CD14-positive monocyte (primary cell): ENCODE data around the gene LIPG. TPM values are rescaled to one million over a fixed set of nuclear protein-coding genes. Genes with fewer than 3 reads are reported as not detected.

Experiments used
- DNase-seq, 3 donors: peaks; one replicate each; pipeline ENCODE4 v3.0.0-alpha.2; 2011 to 2022
- H2AFZ ChIP-seq: 2 replicates; pipeline ENCODE4 v1.6.0; 2012; ENCODE audit warnings: mild to moderate bottlenecking, low read depth, low read length, inconsistent platforms; ENCODE audit not compliant: insufficient read depth, poor library complexity, severe bottlenecking
- H3K27ac ChIP-seq, 2 donors: 1 replicate in 1 of 2; 2 replicates in 1 of 2; pipeline ENCODE4 v1.5.1; 2012 to 2013; ENCODE audit warnings: low read length in 2 of 2, control low read depth in 1 of 2, inconsistent platforms in 1 of 2, low read depth in 1 of 2, mild to moderate bottlenecking in 1 of 2
- H3K27me3 ChIP-seq, 2 donors: one replicate each; pipeline versions ENCODE4 v1.6.0 to v1.6.1; 2011 to 2013; ENCODE audit warnings: low read length in 2 of 2; ENCODE audit not compliant: control insufficient read depth in 2 of 2, insufficient read depth in 2 of 2
- H3K36me3 ChIP-seq, 2 donors: replicated peaks in 1 of 2; 1 replicate in 1 of 2; 2 replicates in 1 of 2; pipeline versions ENCODE4 v1.5.1 to v1.6.1; 2012 to 2013; ENCODE audit warnings: low read length in 2 of 2, control low read depth in 1 of 2, inconsistent platforms in 1 of 2, mild to moderate bottlenecking in 1 of 2; ENCODE audit not compliant: insufficient read depth in 2 of 2, control insufficient read depth in 1 of 2
- H3K4me1 ChIP-seq, 2 donors: 1 replicate in 1 of 2; 2 replicates in 1 of 2; pipeline versions ENCODE4 v1.5.1 to v1.6.1; 2012 to 2013; ENCODE audit warnings: low read length in 2 of 2, control low read depth in 1 of 2, inconsistent platforms in 1 of 2, mild to moderate bottlenecking in 1 of 2, moderate library complexity in 1 of 2; ENCODE audit not compliant: insufficient read depth in 2 of 2, control insufficient read depth in 1 of 2
- H3K4me2 ChIP-seq: replicated peaks from 2 replicates; pipeline ENCODE3; 2012; ENCODE audit warnings: low read length, moderate library complexity, mild to moderate bottlenecking; ENCODE audit not compliant: poor library complexity, severe bottlenecking; ENCODE audit errors: extremely low read depth
- H3K4me3 ChIP-seq, 3 experiments: fragments of 200-600 bp in 1 of 3; sonication (generic) in 1 of 3; replicated peaks in 1 of 3; 1 replicate in 2 of 3; 2 replicates in 1 of 3; pipeline ENCODE4 v1.5.1; 2011 to 2013; ENCODE audit warnings: low read length in 3 of 3, mild to moderate bottlenecking in 3 of 3, control low read depth in 2 of 3, low read depth in 2 of 3, inconsistent platforms in 1 of 3, moderate library complexity in 1 of 3
- H3K79me2 ChIP-seq: 2 replicates; pipeline ENCODE4 v1.6.0; 2012; ENCODE audit warnings: mild to moderate bottlenecking, control low read depth, inconsistent platforms, low read length, moderate library complexity; ENCODE audit not compliant: insufficient read depth
- H3K9ac ChIP-seq: 2 replicates; pipeline ENCODE4 v1.6.0; 2017; ENCODE audit warnings: low read length, mild to moderate bottlenecking; ENCODE audit not compliant: insufficient read depth, poor library complexity, severe bottlenecking
- H3K9me3 ChIP-seq, 2 donors: replicated peaks in 1 of 2; 1 replicate in 1 of 2; 2 replicates in 1 of 2; pipeline versions ENCODE4 v1.5.1 to v1.6.1; 2012 to 2013; ENCODE audit warnings: low read length in 2 of 2, control low read depth in 1 of 2; ENCODE audit not compliant: control insufficient read depth in 1 of 2, insufficient read depth in 1 of 2
- H4K20me1 ChIP-seq: 2 replicates; pipeline ENCODE4 v1.6.0; 2012; ENCODE audit warnings: mild to moderate bottlenecking, low read length, control low read depth, moderate library complexity; ENCODE audit not compliant: insufficient read depth
- H3K27ac Mint-ChIP-seq, 7 donors: one replicate each; pipeline ENCODE4 v1.8.0; 2020; ENCODE audit warnings: mild to moderate bottlenecking in 7 of 7, mixed read lengths in 7 of 7, moderate library complexity in 6 of 7, inconsistent platforms in 2 of 7
- H3K27me3 Mint-ChIP-seq, 3 donors: one replicate each; pipeline ENCODE4 v1.8.0; 2021 to 2022; ENCODE audit warnings: low read depth in 3 of 3, mild to moderate bottlenecking in 3 of 3, mixed read lengths in 3 of 3, moderate library complexity in 3 of 3, inconsistent platforms in 1 of 3
- H3K36me3 Mint-ChIP-seq, 2 donors: one replicate each; pipeline ENCODE4 v1.8.0; 2020; ENCODE audit warnings: mixed read lengths in 2 of 2, inconsistent platforms in 1 of 2, mild to moderate bottlenecking in 1 of 2
- H3K4me1 Mint-ChIP-seq: one replicate; pipeline ENCODE4 v1.8.0; 2020; ENCODE audit warnings: mild to moderate bottlenecking, mixed read lengths
- H3K4me3 Mint-ChIP-seq, 2 donors: one replicate each; pipeline ENCODE4 v1.8.0; 2020; ENCODE audit warnings: mild to moderate bottlenecking in 2 of 2, mixed read lengths in 2 of 2, moderate library complexity in 1 of 2
- H3K9me3 Mint-ChIP-seq, 7 donors: one replicate each; pipeline ENCODE4 v1.8.0; 2020 to 2022; ENCODE audit warnings: mixed read lengths in 7 of 7, mild to moderate bottlenecking in 6 of 7, moderate library complexity in 6 of 7, inconsistent platforms in 2 of 7
- WGBS: methylation state at CpG from one replicate; pipeline ENCODE4 v1.1.5; 2013; ENCODE audit warnings: missing lambda C conversion rate; ENCODE audit not compliant: insufficient coverage; 5-methylcytosine and 5-hydroxymethylcytosine counted together
- intact Hi-C, 2 donors: fragments of 100-400 bp; cut with micrococcal nuclease; formaldehyde crosslinking; loops; one replicate each; pipeline versions ENCODE4 v1.15.0 to v1.15.1; 2023
- polyA plus RNA-seq, 3 donors: library from polyadenylated mRNA; depleted of rRNA in 1 of 3; unstranded in 2 of 3; stranded (reverse) in 1 of 3; fragments of 300-500 nt in 2 of 3; fragments of >200 nt in 1 of 3; fragmentation: Illumina TruSeq in 2 of 3; gene quantifications; 1 replicate in 2 of 3; 2 replicates in 1 of 3; pipeline ENCODE4 v1.2.3, GENCODE V29; 2012 to 2021
- TF ChIP-seq, protein P1 (sequence below): fragments of 200-600 bp; IDR thresholded peaks from one replicate; pipeline ENCODE4 v1.8.0; 2022; ENCODE audit warnings: antibody characterized with exemption, mild to moderate bottlenecking

Gene LIPG
- polyA plus RNA-seq, 3 donors: not detected

DNA sequence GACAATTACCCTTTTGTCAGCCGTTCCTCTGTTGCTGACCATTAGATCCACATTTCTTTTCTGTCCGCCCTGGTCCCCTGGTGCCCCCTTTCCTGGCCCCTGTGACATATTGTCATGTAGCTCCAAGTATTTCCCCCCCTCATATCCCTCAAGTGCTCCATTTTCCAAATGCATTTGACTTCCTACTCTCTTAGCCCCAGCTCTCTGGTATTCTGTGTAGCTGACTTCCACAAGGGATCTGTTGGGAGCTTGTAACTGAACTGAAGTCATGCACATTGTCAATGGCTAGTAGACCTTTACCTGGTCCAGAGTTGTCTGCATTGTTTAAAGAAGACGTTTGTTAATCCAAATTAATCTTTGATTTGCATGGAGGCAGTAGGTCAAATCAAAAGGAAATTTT is 34.8 kb downstream of the LIPG start:
- no peaks in the 10 kb centered on the region for H3K27me3 ChIP-seq
- TF ChIP-seq, protein P1, sequence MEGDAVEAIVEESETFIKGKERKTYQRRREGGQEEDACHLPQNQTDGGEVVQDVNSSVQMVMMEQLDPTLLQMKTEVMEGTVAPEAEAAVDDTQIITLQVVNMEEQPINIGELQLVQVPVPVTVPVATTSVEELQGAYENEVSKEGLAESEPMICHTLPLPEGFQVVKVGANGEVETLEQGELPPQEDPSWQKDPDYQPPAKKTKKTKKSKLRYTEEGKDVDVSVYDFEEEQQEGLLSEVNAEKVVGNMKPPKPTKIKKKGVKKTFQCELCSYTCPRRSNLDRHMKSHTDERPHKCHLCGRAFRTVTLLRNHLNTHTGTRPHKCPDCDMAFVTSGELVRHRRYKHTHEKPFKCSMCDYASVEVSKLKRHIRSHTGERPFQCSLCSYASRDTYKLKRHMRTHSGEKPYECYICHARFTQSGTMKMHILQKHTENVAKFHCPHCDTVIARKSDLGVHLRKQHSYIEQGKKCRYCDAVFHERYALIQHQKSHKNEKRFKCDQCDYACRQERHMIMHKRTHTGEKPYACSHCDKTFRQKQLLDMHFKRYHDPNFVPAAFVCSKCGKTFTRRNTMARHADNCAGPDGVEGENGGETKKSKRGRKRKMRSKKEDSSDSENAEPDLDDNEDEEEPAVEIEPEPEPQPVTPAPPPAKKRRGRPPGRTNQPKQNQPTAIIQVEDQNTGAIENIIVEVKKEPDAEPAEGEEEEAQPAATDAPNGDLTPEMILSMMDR: no peak
- H2AFZ ChIP-seq: no peak overlapping the region
- peaks cover 0 to 4% (median 2%) of the 10 kb centered on the region in 7 donors for H3K9me3 Mint-ChIP-seq
- H3K27ac ChIP-seq: no peak overlapping the region
- H3K27ac Mint-ChIP-seq: no peak overlapping the region
- H3K79me2 ChIP-seq: no peaks in the 10 kb centered on the region
- no peaks in the 10 kb centered on the region for H3K4me1 ChIP-seq
- no peaks in the 10 kb centered on the region for H3K36me3 ChIP-seq
- no peaks in the 10 kb centered on the region for H3K4me1 Mint-ChIP-seq
- H3K9ac ChIP-seq: no peak overlapping the region
- no peak overlapping the region for H3K4me2 ChIP-seq
- no peak for DNase-seq
- H3K4me3 Mint-ChIP-seq: no peak overlapping the region
- H4K20me1 ChIP-seq: no peaks in the 10 kb centered on the region
- WGBS: 87% methylated on average over 2 of the region's 3 CpGs
- H3K36me3 Mint-ChIP-seq: no peaks in the 10 kb centered on the region
- no peak overlapping the region for H3K4me3 ChIP-seq
- peaks cover 2 to 8% (median 5%) of the 10 kb centered on the region in 3 donors for H3K27me3 Mint-ChIP-seq
- intact Hi-C loops: no loop called here
- no peaks in the 10 kb centered on the region for H3K9me3 ChIP-seq

DNA sequence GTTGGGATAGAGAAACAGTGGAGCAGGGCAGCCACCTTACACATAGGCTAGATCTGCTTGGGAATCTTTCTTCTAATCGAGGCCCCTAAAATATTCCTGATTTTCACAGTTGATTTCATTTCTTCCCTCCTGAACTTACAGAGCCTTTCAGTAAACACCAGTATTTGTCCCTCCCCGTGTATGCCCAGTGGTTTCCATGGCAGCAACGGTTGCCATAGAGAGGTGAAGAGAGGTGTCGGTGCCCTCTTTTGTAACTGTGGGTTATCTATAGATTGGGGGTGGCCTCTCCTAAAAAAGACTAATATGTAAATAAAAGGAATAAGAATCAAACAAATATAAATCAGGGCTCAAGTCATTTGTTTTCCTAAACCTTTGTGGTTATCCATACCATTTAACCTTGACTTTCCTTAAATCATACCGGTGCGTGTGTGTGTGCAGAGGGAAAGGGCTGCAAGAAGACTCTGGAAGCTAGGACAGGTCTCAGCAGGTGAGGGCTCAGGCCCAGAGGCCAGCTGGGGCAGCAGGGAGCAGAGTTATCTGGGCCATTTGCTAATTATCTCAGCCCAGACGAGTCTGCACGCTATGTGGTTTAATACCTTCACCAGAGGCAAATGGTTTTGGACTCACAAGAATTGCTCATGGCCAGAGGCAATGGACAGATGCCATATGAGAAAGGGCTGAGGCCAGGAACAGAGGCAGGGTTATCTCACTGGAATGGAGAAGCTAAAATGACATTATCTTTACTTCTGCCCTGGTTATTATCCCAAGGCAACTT is 35.5 kb downstream of the LIPG start:
- Histone ChIP-seq H3K79me2 (no peaks in the 10 kb centered on the region), H3K27ac (no peak overlapping the region), H4K20me1 (no peaks in the 10 kb centered on the region), H2AFZ (no peak overlapping the region), H3K27me3 (no peaks in the 10 kb centered on the region), H3K36me3 (no peaks in the 10 kb centered on the region), H3K4me1 (no peaks in the 10 kb centered on the region), H3K9me3 (no peaks in the 10 kb centered on the region), H3K4me2 (no peak overlapping the region), H3K4me3 (no peak overlapping the region), H3K9ac (no peak overlapping the region)
- Mint-ChIP-seq H3K4me1 (no peaks in the 10 kb centered on the region), H3K27me3 (peaks cover 3 to 8% (median 5%) of the 10 kb centered on the region in 3 donors), H3K9me3 (peaks cover 0 to 4% (median 2%) of the 10 kb centered on the region in 7 donors), H3K4me3 (no peak overlapping the region), H3K36me3 (no peaks in the 10 kb centered on the region), H3K27ac (no peak overlapping the region)
- TF ChIP-seq, protein P1: no peak
- 88% methylated on average over 3 of the region's 8 CpGs for WGBS
- DNase-seq: no peak
- intact Hi-C loops: no loop called here
